ENCODE data around the gene TMEM39A.

GRCh38 chr3:119492128-119492527 is 28.7 kb upstream of the TMEM39A start:
- no peak for TF ChIP-seq EZH2 (IDR thresholded peaks at IDR 0.05; ENCODE audit: low read depth)
- no peak for TF ChIP-seq CTCF (conservative IDR thresholded peaks at IDR 0.05)

Data from PC-9 (cell line).